ENCODE measurements around the gene NAA35.
"Not testable (repeated sequence)": the region's sequence is repeated elsewhere in the genome, so short reads cannot be mapped to it uniquely, and the experiment has no call there.

Gene NAA35

GRCh38 chr9:85940832-85941621 is at the start of gene NAA35:
Gene NAA35, plus strand, starts transcription at chr9:85941146. Its CDS starts 1,014 bp downstream, at chr9:85942160.
- peak; percentile 89 to 96 for DNase-seq

GRCh38 chr9:85892401-85892800 is 48.5 kb upstream of the NAA35 start:
- no peak for DNase-seq

- DNase-seq, result peak in 1 of 2 experiments; percentile 16
Observed at GRCh38 chr9:85895685-85896084, 45.3 kb upstream of the NAA35 start.

- no peak for DNase-seq
Observed at GRCh38 chr9:85897848-85898247, 43.1 kb upstream of the NAA35 start.

GRCh38 chr9:85898332-85898731 is 42.6 kb upstream of the NAA35 start:
- DNase-seq, result no peak

- DNase-seq, result no peak
Observed at GRCh38 chr9:85899388-85899787, 41.6 kb upstream of the NAA35 start.

- peak in 1 of 2 experiments; percentile 17 for DNase-seq
Observed at GRCh38 chr9:85900504-85901201, 40.3 kb upstream of the NAA35 start.

GRCh38 chr9:85904975-85905374 is 36.0 kb upstream of the NAA35 start:
- DNase-seq, result peak; percentile 9 to 23

- no peak for DNase-seq
Observed at GRCh38 chr9:85905957-85906356, 35.0 kb upstream of the NAA35 start.

GRCh38 chr9:85909390-85909789 is 31.6 kb upstream of the NAA35 start:
- no peak for DNase-seq

- no peak for DNase-seq
Observed at GRCh38 chr9:85914108-85914507, 26.8 kb upstream of the NAA35 start.

- no peak for DNase-seq
Observed at GRCh38 chr9:85917756-85918155, 23.2 kb upstream of the NAA35 start.

GRCh38 chr9:85925493-85925892 is 15.5 kb upstream of the NAA35 start:
- no peak for DNase-seq

GRCh38 chr9:85927076-85927475 is 13.9 kb upstream of the NAA35 start:
- DNase-seq, result no peak

GRCh38 chr9:85931495-85931894 is 9.5 kb upstream of the NAA35 start:
- no peak for DNase-seq

- not testable (repeated sequence) for DNase-seq
Observed at GRCh38 chr9:85935950-85936349, 5.0 kb upstream of the NAA35 start.

GRCh38 chr9:85940275-85940831 is 593 bp upstream of the NAA35 start:
- DNase-seq, result no peak

GRCh38 chr9:85941622-85941940 is 635 bp downstream of the NAA35 start:
- DNase-seq, result no peak

- DNase-seq, result no peak
Observed at GRCh38 chr9:85941966-85942912, 1.3 kb downstream of the NAA35 start.

GRCh38 chr9:85942913-85943709 is 2.2 kb downstream of the NAA35 start:
- no peak for DNase-seq

GRCh38 chr9:85943757-85944430 is 2.9 kb downstream of the NAA35 start:
- DNase-seq, result no peak

GRCh38 chr9:85944672-85945071 is 3.7 kb downstream of the NAA35 start:
- no peak for DNase-seq

Data from NCI-H526 (cell line).